ENCODE data around the gene TAP1. TPM values are rescaled to one million over a fixed set of nuclear protein-coding genes. Genes with fewer than 3 reads are reported as not detected.
A peak's percentile ranks its signal among the peaks of the same experiment; 100 is the strongest.

Gene TAP1
- total and polyA plus RNA-seq, 2 of the 8 experiments (the other 6 are each of a cell fraction or from before 2014, with no cell fraction given) = 16.8 to 22.0 TPM

DNA sequence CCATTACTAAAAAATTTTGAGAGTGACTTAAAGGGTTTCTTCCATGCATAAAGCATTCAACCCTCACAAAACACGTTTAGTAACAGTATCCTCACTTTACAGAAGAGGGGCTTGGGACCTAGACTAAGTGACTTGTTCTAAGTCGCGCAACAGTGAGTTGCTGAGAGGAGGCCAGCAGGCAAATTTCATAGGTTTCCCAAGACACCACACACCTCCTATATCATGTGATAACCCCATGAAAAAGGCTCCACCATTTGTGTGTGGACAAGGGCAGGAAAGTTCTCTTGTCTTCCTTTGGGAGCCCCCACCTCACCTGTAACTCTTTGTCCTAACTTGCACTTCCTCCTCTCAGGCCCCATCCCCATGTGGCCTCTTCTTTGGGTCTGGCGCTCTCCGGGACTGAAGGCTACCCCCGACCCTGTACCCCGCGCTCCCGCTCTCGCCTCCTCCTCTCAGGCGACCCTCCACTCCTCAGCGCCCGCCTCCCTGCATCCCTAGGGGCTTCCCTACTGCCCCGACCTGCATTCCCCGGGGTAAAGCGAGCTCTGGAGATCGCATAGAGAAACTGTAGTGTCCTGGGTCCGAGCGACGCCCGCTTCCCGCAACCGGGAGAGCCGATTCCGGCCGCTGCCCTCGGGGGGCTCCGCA lies 10.0 kb downstream of the TAP1 start:
- Histone ChIP-seq H4K8ac (ENCODE audit: extremely low read depth, insufficient read depth, low read length) (peak overlapping the region; percentile 15; the same call in 1 of the 2 replicates), H3K9me3 (ENCODE audit: insufficient read depth in 2 of 2, low read depth in 1 of 2, low read length in 1 of 2) (no peaks in the 10 kb centered on the region), H2BK20ac (ENCODE audit: low read length) (no peak overlapping the region), H3K23me2 (ENCODE audit: low read depth, low read length) (peaks cover 13% of the 10 kb centered on the region), H3K4me2 (ENCODE audit: insufficient read depth in 1 of 2, low read depth in 2 of 2, low read length in 2 of 2) (peak overlapping the region; percentile 92 to 93), H4K20me1 (replicated peaks in 1 of 2; ENCODE audit: control insufficient read depth in 1 of 2, insufficient read depth in 2 of 2, low read length in 2 of 2) (peaks cover 0 to 2% of the 10 kb centered on the region in 2 experiments), H3K4me3 (ENCODE audit: extremely low read depth in 1 of 4, insufficient read depth in 2 of 4, low read depth in 3 of 4, low read length in 4 of 4) (peak overlapping the region; percentile 59 to 93 (median 88)), H3K56ac (replicated peaks; ENCODE audit: insufficient read length, low read depth, low read length) (no peak overlapping the region), H3K4ac (replicated peaks; ENCODE audit: insufficient read length, low read depth, low read length) (no peak overlapping the region), H3K27ac (ENCODE audit: low read depth, low read length) (no peak overlapping the region), H2BK15ac (ENCODE audit: low read length) (no peak overlapping the region), H3K79me2 (ENCODE audit: control insufficient read depth in 1 of 2, insufficient read depth in 2 of 2, low read length in 2 of 2) (no peaks in the 10 kb centered on the region), H2AFZ (ENCODE audit: low read length) (peak overlapping the region; percentile 89), H3K18ac (ENCODE audit: extremely low read depth, low read length) (peak overlapping the region; percentile 84; the same call in 1 of the 2 replicates), H4K5ac (ENCODE audit: insufficient read length, low read depth, low read length) (no peak overlapping the region), H2BK12ac (ENCODE audit: low read depth, low read length) (no peak overlapping the region), H4K91ac (replicated peaks; ENCODE audit: insufficient read length, low read length) (no peak overlapping the region), H3K14ac (ENCODE audit: insufficient read length) (no peak overlapping the region), H3K27me3 (replicated peaks in 1 of 4; ENCODE audit: control insufficient read depth in 3 of 4, extremely low read depth in 1 of 4, insufficient read depth in 3 of 4, low read length in 3 of 4) (peaks cover 0 to 11% (median 10%) of the 10 kb centered on the region in 4 experiments; a peak in 4 of 7 replicates), H2BK120ac (replicated peaks; ENCODE audit: low read depth, low read length) (no peak overlapping the region), H3K23ac (ENCODE audit: insufficient read length) (no peak overlapping the region), H3K9ac (replicated peaks in 1 of 4; ENCODE audit: extremely low read depth in 1 of 4, low read depth in 3 of 4, low read length in 3 of 4) (peak overlapping the region; percentile 48 to 63 (median 54)), H3K79me1 (ENCODE audit: low read depth, low read length) (no peaks in the 10 kb centered on the region), H3K36me3 (ENCODE audit: control insufficient read depth in 2 of 4, insufficient read depth in 4 of 4, low read length in 3 of 4) (peaks cover 0 to 5% (median 0%) of the 10 kb centered on the region in 4 experiments; a peak in 5 of 8 replicates), H2AK5ac (ENCODE audit: low read depth, low read length) (no peak overlapping the region), H3K4me1 (replicated peaks in 1 of 4; ENCODE audit: control insufficient read depth in 3 of 4, insufficient read depth in 4 of 4, low read length in 3 of 4) (peaks cover 0 to 3% (median 0%) of the 10 kb centered on the region in 4 experiments; a peak in 2 of 7 replicates), H2BK5ac (ENCODE audit: low read depth, low read length) (0 out of 2 replicates have a peak overlapping the region, but pooled peaks have one; percentile 26)
- 10% methylated on average over 20 of the region's 28 CpGs; no CpG with 5 or more reads in 1 of the 2 experiments for WGBS, 2 experiments (ENCODE audit: extremely low coverage in 1 of 2, insufficient coverage in 1 of 2, insufficient read length in 1 of 2, insufficient replicate concordance in 2 of 2, low coverage in 1 of 2, low lambda C conversion rate in 2 of 2, missing lambda C conversion rate in 1 of 2)
- FAIRE-seq (no peak), DNase-seq (ENCODE audit: low read depth in 1 of 2, low spot score in 2 of 2) (peak in 1 of 2 experiments; percentile 72)
- POLR2A ChIA-PET (ENCODE audit: partially characterized antibody) = interaction anchor here (1.3 to 3.0 kb wide), 2 partner anchors 25 to 129 kb away, joined by 5 to 25 read pairs; no protein-coding TSS in a partner anchor
- CTCF ChIA-PET (ENCODE audit: partially characterized antibody) = interaction anchor here (1.1 to 11.2 kb wide), 4 partner anchors 15 to 110 kb away, joined by 4 to 402 read pairs (median 11); partner anchors contain the start of genes HLA-DMA, PSMB9 and TAP1
- TF ChIP-seq SIX5 (IDR thresholded peaks at IDR 0.05; ENCODE audit: low read depth, low read length) (no peak), SP1 (IDR thresholded peaks at IDR 0.05; ENCODE audit: low read depth, low read length) (no peak), SUZ12 (IDR thresholded peaks at IDR 0.05; ENCODE audit: low read length) (no peak; the same call in 1 of the 2 replicates), SIN3A (conservative IDR thresholded peaks at IDR 0.05 in 1 of 2, IDR thresholded peaks at IDR 0.05 in 1 of 2; ENCODE audit: low read depth in 1 of 2, low read length in 2 of 2) (peak in 1 of 2 experiments; percentile 31; a peak in 1 of 4 replicates), FOSL1 (IDR thresholded peaks at IDR 0.05; ENCODE audit: insufficient read depth, low read depth, low read length) (no peak), CBX8 (IDR thresholded peaks at IDR 0.05; ENCODE audit: borderline replicate concordance, low read depth, low read length) (no peak), TAF7 (optimal IDR thresholded peaks at IDR 0.05; ENCODE audit: borderline replicate concordance, low read depth, low read length) (no peak), POU5F1 (IDR thresholded peaks at IDR 0.05; ENCODE audit: low read depth, low read length) (no peak)
- TF ChIP-seq, protein P1, sequence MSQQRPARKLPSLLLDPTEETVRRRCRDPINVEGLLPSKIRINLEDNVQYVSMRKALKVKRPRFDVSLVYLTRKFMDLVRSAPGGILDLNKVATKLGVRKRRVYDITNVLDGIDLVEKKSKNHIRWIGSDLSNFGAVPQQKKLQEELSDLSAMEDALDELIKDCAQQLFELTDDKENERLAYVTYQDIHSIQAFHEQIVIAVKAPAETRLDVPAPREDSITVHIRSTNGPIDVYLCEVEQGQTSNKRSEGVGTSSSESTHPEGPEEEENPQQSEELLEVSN (IDR thresholded peaks at IDR 0.05) = no peak
- TF ChIP-seq, protein P2, sequence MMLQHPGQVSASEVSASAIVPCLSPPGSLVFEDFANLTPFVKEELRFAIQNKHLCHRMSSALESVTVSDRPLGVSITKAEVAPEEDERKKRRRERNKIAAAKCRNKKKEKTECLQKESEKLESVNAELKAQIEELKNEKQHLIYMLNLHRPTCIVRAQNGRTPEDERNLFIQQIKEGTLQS (IDR thresholded peaks at IDR 0.05; ENCODE audit: insufficient read depth, low read depth, low read length) = no peak

Measured in H1 (cell line).